GM21381 (cell line): ENCODE measurements around the gene CD99.
"Not testable (repeated sequence)": the region's sequence is repeated elsewhere in the genome, so short reads cannot be mapped to it uniquely, and the experiment has no call there.

ENCODE experiments used
- ATAC-seq: cut with Tn5 transposase; IDR thresholded peaks from one replicate; pipeline ENCODE4 v1.9.1; 2021; ENCODE audit warnings: mild to moderate bottlenecking, moderate library complexity; ENCODE audit not compliant: unreplicated experiment

Gene CD99

DNA sequence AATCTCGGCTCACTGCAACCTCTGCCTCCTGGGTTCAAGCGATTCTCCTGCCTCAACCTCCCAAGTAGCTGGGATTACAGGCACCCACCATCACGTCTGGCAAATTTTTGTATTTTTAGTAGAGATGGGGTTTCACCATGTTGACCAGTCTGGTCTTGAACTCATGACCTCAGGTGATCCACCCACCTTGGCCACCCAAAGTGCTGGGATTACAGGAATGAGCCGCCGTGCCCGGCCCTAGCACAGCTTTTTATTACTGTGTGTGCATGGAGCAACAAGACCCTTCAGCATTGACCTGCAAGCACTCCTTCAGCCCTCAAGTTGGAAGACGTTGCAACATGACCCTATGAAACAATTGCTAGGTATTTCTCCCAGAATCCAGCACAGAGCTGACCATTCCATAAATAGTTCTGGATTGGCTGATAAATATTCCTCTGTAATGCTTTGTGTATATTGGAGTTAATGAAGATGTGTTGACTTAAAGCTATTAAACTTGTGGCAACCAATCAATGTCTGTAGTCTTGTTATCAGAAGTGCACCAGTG is 15.4 kb upstream of the CD99 start:
- not testable (repeated sequence) for ATAC-seq

DNA sequence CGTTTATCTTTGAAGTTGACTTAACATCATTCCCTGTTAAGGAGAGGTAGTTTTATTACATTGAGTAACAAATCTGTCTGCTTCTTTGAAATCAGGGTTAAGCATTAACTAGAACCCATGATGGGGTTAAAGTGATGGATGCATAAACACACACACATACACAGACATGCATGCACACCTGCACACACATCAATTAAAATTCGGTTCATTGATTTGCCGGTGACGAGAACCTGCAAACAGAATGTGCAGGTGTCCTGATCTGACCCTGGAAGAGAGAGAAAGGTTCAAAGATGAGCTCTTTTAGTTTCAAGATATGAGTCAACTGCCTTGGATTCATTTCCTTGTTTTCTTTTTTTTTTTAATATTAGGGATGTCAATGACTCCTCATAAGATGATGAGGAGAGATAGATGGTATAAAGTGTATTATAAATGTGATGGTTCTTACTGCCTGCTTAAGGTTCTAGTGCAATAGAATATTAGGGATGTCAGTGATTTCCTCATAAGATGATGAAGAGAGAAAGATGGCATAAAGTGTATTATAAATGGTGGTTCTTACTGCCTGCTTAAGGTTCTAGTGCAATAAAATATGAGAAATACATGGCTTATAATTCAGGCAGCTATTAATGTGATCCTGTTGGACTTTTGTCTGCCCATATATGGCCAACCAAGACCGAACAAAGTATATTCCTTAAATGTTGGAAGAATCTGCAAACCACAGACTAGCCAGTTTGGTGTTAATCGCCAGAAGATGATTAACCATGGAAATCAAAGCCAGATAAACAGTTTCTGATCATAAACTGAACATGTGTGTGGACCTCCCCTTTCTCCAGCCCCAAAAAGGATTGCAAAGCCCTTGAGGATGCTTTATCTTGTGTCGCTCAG is 14.1 kb upstream of the CD99 start:
- no peak for ATAC-seq

DNA sequence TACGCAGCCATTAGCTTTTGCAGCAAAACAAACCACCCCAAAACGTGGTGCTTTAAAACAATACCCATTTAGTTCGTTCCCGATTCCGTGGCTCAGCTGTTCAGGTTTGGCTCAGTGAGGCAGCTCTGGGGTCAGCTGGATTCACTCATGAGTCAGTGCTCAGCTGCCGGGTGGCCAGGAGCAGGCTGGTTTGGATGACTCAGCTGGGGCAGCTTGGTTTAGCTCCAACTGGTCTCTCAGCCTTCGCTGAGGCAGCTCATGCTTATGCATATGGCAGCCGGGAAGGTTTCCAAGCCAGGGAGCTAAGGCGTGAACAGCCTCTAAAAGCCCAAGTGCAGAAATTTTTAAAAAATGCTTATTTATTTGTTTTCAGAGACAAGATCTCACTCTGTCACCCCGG is 13.3 kb upstream of the CD99 start:
- ATAC-seq, result no peak

DNA sequence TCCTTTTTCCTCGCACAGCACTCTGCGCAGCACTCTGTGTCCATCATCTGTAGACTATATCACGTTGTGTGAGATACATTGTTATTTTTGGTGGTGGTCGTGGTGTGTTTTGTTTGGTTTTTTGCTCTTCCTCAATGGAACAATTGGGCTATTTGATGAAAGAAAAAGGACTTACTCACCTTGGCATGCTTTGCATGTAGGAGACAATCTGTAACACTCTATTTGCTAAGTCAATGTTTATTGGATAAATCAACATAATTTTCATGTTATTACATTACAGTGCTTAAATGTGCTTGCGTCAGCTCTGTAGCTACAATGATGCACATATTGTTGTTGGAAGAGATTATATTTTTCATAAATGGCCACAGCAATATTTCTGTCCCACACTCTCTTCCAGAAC is 12.5 kb upstream of the CD99 start:
- no peak for ATAC-seq

DNA sequence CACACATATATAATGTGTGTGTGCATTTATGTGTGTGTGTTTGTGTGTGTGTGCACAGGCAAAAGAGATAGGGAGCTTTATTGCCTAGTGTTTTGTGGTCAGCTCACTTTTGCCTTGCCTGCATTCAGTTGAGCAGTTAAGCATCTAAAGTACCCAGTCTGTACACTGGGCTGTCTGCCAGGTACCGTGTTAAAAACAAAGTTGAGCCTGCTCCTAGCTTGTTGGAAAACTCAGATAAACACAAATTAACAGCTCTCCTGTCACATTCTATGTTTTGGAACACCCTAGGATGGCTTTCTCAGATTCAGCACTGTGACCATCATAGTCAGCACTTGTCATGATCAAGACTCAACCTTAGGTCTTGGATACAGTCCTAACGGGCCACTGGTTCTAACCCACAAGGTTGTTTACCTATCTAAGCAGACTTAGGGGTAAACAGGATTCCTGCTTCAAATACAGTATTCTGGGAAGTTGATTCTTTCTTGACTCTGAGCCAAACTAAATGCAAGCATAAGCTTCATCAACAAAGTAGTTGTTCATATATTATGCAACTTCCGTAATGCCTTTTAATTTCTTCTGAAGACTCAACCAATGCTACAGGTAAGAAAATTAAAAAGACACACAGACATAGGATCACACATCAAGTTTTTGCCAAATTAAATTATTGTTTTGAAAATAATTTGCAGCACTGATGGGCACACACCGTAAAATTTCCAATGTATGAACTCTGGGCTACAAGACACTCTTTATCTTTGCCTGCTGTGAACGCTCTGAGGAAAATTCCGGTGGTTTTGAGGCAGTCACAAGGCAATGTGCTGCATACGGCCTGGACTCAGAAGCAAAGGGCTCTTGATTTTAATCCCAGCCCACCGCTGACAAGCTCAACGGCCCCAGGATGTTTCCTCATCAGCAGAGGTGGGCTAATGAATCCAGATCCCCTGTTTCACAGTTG is 11.3 kb upstream of the CD99 start:
- ATAC-seq, result no peak

DNA sequence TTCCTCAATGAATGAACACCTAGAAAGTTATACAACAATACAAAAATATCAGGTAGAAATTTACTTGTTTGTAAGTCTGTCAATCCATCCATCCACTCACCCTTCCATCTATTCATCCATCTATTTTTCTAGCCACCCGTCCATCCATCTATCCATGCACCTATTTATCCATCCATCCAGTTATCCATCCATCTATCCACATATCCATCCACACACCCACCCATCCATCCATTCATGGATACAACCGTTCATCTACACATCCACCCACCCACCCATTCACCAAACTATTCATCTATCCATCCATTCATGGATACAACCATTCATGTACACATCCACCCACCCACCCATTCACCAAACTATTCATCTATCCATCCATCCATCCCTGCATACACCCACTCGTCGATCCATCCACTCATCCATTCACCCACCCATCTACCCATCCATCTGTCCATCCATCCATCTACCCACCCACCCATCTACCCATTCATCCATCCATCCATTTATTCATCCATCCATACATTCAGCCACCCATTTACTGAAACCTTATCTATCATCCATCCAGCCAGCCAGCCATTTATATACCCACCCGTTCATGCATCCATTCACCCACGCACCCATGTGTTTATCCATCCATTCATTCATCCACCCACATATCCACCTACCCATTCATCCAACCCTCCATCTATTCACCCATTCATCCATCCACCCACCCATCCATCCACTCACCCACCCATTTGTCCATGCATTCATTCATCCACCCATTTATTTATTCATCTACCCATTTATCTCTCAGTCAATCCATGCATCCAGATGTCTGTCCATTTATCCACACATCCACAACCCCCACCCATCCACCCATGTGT is 10.4 kb upstream of the CD99 start:
- no peak for ATAC-seq

DNA sequence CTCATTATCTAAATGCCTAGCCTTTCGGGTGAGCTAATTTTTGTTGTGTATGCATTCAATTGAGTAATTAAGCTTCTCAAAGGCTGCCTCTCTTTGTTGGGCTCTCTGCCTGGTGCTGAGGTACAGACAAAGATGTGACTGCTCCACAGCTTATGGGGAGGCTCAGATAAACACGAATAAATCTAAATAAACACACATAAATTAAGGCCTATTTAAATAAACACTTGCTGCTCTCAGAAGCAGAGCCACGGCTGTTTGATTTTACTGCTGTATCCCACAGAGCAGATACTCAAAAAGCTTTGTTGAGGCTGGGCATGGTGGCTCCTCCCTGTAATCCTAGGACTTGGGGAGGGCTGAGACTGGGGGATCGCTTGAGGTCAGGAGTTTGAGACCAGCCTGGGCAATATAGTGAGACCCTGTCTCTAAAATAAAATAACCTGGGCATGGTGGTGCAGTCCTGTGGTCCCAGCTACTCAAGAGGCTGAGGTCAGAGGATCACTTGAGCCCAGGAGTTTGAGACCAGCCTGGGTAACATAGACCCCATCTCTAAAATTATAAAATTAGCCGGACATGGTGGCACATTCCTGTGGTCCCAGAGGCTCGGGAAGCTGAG is 8.4 kb upstream of the CD99 start:
- no peak for ATAC-seq

DNA sequence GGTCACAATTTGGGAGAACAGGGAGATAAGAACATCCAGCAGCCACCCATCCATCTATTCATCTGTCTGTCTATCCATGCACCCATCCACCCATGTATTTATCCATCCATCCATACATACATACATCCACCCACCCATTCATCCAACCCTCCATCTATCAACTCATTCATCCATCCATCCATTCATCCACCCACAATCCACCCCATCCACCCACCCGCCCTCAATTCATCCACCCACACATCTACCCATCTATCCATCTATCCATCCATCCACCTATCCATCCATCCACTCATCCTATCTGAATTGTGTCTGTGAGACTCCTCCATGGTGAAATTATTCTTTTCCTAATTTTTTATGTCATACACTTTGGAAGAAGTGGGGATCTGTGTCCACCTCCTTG is 6.8 kb upstream of the CD99 start:
- ATAC-seq, result no peak

DNA sequence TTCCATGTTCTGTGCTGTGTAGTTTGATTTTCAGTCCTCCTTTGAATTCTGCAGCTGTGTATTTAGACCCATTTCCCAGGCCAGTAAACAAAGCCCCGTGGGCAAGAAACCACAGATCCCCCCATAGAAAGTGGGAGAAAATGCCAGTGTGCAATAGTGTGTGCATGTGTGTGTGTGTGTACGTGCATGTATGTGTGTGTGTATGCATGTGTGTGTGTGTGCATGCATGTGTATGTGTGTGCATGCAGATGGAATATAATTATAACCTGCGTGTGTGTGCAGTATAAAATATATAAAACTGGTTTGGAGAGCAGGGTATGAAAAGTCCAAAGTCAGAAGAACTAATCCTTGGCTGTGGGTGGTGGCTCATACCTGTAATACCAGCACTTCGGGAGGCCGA is 5.2 kb upstream of the CD99 start:
- no peak for ATAC-seq

DNA sequence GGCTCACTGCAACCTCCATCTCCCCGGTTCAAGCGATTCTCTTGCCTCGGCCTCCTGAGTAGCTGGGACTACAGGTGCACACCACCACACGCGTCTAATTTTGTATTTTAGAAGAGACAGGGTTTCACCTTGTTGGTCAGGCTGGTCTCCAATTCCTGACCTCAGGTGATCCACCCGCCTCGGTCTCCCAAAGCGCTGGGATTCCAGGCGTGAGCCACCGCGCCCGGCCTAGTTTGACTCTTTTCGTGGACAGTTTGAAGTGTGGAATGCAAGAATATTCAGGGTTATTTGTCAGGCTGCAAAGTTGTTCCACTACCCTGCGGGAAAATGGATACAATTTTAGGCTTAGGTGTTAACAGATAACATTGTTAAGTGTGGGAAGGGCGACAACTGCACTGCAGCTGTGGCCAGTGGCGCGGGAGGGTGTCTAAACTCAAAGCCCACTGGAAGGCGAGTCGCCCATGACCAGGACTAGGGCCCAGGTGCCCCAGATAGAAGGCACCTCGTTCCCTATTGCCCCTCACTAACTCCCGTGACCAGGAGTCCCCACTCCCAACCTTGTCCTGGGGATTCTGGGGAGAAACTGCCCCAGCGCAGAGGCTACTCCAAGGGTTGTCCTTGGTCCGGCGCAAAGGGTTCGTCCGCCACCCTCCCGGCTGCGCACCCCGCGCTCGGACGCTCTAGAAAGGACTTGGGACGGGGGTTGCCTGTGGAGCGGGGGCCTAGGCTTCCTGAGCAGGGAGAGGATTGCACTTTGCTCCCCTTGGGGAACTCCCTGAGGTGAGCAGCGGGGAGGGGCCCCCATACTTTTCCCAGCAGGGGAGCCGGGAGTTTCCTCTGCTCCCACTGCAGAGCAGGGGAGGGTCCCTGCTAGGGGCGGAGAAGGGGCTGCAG is 1.1 kb upstream of the CD99 start:
- no peak for ATAC-seq

DNA sequence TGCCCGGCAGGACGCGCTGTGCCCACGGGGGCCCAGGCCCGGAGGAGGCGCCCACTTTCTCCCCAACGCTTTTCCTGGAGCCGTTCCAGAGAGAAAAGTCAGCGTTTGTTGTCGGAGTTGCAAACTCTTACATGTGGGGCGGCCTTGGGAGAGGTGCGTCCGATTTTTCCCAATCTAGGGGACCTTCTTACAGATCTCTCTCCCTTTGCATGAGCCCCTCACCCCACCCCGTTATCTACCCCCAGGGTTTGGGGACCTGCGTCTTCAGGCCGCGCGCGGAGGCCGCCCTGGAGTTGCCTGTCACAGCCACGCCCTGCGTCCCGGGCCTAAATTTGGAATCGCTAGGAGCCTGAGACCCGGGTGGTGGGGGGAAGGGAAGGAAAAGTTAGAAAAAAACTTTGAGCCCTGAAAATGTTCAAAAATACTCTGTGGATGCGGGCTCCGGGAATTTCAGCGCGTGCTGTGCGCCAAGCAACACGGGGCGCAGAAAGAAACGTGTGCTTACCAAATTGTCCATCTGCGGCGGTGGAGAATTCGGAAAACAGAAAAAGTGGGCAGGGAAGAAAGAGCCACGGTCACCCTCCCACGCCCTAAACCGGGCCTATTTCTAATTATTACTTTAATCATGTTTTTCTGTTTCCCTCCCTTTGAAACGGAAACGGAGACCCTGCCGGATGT is 587 bp downstream of the CD99 start:
- no peak for ATAC-seq

DNA sequence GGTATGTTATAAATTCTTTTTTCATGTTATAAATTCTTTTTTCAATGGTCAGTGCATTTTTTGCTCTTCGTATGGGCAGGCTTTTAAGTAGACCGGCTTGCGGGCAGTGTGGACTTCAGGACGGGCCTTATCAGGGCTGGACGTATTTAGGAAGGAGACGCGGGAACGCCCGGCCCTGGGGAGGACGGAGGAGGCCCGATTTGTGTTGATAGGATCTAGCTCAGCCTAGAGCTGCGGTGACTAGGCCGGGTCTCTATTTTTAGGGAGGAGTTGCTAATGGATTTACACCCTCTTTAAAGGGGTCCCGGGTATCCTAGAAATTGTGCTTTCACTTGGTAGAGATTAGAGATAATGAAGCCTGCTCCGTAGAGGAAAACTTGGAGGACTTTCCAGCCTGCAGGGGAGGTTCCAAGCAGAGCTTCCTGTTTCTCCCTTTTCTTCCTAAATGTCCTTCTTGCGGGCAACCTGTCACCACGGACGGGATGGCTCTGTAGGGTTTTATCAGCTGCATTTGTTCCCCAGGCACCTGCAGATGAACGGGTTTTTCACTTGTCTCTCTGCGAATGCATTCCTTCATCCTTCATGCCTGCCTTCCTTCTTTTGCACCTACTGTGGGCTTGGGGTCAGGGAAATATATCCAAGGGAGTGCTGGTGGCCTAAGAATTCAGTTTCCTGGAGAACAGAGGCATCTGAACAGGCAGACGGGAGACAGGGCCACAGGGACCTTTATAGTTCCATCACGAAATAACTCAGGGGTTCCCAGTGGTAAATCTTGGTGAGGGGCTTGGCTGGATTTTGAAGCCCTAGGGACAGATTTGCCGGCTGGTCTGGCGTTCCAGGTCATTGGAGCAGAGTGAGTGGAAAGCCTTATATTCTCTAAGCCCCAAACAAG is 1.4 kb downstream of the CD99 start:
- no peak for ATAC-seq

DNA sequence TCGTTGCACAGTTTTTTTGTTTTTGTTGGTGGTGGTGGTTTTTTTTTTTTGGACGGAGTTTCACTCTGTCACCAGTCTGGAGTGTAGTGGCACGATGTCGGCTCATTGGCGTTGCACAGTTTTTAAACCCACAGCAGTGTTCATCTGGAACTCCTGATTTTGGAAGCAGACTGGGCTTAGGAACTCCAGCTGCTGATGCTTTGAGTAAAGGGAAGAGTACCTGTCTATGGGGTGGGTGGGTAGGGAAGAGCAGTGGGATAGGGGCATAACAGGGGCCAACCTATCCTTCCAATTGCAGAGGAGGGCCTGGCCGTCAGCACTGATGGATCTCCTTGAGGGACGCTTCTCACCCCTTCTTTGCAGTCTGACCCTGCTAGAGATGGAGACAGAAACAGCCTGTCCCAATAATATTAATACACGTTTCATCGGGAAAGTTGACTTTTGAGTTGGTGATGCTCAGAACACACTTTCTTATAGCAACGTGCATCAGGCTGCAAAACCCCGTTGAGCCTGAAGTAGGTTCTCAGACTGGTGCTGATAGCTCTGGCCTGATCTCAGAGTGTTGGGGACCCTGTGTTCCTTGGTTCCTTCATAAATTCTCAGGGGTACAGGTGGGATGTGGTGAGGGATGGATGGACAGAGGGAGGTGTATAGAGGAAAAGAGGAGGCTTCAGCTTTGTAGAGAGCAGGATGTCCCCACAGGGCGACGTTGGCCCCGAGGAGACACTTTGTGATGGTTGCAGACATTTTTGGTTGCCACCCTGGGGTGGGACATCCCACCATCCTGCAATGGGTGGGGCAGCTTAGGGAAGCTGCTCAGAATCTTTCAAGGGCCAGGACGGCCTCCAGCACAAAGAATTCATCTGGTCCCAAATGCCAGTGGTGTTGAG is 2.3 kb downstream of the CD99 start:
- ATAC-seq, result no peak

DNA sequence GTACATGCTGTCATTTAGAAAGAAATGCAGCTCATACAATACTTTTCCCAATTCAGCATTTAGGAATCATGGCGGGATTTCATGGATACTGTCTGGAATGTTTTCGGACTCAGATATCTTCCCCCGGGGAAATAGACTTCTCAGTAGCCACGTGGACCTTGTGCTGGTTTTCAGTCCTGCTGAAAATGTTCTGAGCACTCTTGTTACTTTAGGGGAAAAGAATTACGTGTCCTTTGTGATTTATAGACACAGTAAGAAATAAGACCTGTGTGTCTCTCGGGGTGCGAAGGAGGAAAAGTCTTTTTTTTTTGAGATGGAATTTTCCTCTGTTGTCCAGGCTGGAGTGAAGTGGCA is 3.8 kb downstream of the CD99 start:
- no peak for ATAC-seq

DNA sequence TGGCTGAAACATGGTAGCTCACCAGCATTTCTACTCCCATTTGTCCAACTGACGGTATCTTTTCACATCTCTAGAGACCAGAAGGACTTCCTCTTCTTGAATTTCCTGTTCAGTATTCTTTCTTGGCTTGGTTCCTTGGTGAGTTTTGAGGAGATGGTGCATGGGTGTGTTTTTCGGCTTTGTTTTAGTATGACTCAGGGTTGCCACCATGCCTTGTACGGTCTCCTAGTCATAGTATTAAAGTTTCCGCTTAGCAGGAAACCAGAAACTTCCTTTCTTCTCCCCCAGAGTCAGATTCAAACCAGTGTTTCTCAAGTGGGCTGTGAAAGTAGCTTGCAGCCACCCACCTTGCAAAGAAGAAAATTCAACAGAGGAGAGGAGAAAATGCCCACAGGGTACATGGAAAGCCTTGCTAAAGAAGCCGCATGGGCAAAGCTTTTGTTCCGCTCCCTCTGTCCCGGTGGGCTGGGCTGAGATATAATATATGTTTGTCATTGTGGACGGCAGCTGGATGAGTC is 5.7 kb downstream of the CD99 start:
- peak; percentile 92 for ATAC-seq

DNA sequence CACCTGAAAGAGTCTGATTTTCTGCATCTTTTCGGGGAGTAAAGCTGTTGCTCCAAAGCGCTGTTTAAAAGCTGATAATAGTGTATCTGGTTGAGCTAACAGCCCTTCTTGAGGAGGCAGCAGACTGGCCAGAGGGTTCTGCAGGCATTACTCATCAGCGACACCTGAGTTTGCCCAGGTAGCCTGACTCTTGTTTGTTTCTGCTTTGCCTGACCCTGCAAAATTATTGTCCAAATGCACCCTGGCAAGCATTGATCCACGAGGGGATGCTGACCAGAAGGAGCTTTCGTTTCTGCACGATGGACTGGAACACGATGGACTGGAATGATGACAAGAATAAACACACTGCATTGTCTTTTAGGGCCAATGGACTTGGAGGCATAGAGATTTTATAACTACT is 6.2 kb downstream of the CD99 start:
- ATAC-seq, result no peak
